Measurements from ENCODE around the gene SLC44A4. TPM values are rescaled to one million over a fixed set of nuclear protein-coding genes. Genes with fewer than 3 reads are reported as not detected.
A peak's percentile ranks its signal among the peaks of the same experiment; 100 is the strongest.

SLC44A4 gene
- total and polyA plus RNA-seq, 9 of the 15 experiments (the other 6 are each of a cell fraction or from before 2014, with no cell fraction given) = 7.9 to 18.6 (median 11.2) TPM

- TF ChIP-seq PREB (CRISPR knock-in tag; IDR thresholded peaks at IDR 0.05) (peak; percentile 99), ZBTB11 (CRISPR knock-in tag; IDR thresholded peaks at IDR 0.05) (peak in 1 of 3 experiments; percentile 75; a peak in 3 of 6 replicates), ATF1 (CRISPR knock-in tag; IDR thresholded peaks at IDR 0.05) (peak; percentile 59), ATF1 (tag; IDR thresholded peaks at IDR 0.05) (peak; percentile 98), ZBTB12 (CRISPR knock-in tag; IDR thresholded peaks at IDR 0.05) (peak; percentile 88), ZBTB34 (CRISPR knock-in tag; IDR thresholded peaks at IDR 0.05) (no peak), ETV1 (tag; conservative IDR thresholded peaks at IDR 0.05; ENCODE audit: low read depth) (no peak), E2F1 (CRISPR knock-in tag; IDR thresholded peaks at IDR 0.05) (peak; percentile 79; the same call in 1 of the 2 replicates), ZBTB9 (CRISPR knock-in tag; IDR thresholded peaks at IDR 0.05) (peak; percentile 87), FUS (optimal IDR thresholded peaks at IDR 0.05; ENCODE audit: low read depth, low read length) (no peak), CBFA2T3 (IDR thresholded peaks at IDR 0.05) (0 out of 2 replicates have a peak, but pooled peaks have one; percentile 3), POLR2B (IDR thresholded peaks at IDR 0.05; ENCODE audit: low read depth, partially characterized antibody) (peak; percentile 93), SMARCE1 (IDR thresholded peaks at IDR 0.05) (peak; percentile 75), MTF1 (CRISPR knock-in tag; IDR thresholded peaks at IDR 0.05; ENCODE audit: borderline replicate concordance) (no peak)
Observed at GRCh38 chr6:31862344-31863235, 16.2 kb downstream of the SLC44A4 start, which contains the start of gene NEU1 (continued).
